HTERT RPE-1 (cell line): Measurements from ENCODE around the gene SEC24C.
"Not testable (repeated sequence)": the region's sequence is repeated elsewhere in the genome, so short reads cannot be mapped to it uniquely, and the experiment has no call there.

Experiments
- in situ Hi-C: fragments of 300-500 bp; cut with MboI; formaldehyde crosslinking; loops from 4 replicates; pipeline ENCODE4 v1.14.3; 2020; ENCODE audit warnings: low sequenced_read_pairs

Gene SEC24C

GRCh38 chr10:73768881-73769280, 24.7 kb downstream of the SEC24C start:
- in situ Hi-C loops: no loop called here

DNA sequence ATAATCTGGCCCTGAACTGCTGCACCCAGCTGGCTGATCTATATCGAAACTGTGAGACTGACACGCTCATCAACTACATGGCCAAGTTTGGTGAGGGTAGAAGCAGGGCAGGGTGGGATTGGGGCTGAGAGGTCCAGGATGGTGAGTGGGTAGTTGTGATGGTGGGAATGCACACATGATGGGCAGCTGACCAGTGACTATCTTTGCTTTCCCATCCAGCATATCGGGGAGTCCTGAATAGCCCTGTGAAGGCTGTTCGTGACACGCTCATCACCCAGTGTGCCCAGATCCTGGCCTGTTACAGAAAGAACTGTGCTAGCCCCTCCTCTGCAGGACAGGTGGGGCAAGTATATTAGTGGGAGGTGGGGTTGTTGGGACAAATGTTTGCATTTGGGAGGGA, 25.2 kb downstream of the SEC24C start:
- in situ Hi-C loops: no loop called here

DNA sequence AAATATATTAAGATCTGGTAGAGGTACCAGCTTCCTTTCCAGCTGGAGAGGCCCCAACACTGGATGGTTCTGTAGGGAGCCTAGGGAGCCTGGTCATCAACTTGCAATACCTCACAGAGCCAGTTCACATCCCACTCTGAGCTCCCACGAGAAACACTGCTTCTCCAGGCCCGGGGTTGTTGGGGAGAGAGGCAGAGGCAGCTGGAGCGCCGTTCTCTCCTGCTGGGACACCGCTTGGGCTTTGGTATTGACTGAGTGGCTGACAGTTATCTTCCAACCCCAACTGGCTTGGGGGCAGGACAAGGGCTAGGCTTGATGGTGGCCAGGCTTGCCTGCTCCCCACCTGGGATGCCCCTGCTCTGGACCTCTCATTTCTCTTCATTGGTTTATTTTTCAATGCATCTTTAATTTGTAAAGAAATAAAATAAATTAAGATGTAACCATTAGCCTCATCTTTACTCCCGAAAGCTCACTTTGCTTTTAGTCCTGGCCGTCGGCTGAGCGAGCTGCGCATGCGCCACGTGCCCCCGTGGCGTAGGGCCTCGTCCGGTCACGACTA, 27.6 kb downstream of the SEC24C start:
- in situ Hi-C loops: no loop called here

GRCh38 chr10:73772281-73773151, 28.3 kb downstream of the SEC24C start:
- in situ Hi-C loops: no loop called here

GRCh38 chr10:73773152-73773879, 29.1 kb downstream of the SEC24C start:
- in situ Hi-C loops: no loop called here

DNA sequence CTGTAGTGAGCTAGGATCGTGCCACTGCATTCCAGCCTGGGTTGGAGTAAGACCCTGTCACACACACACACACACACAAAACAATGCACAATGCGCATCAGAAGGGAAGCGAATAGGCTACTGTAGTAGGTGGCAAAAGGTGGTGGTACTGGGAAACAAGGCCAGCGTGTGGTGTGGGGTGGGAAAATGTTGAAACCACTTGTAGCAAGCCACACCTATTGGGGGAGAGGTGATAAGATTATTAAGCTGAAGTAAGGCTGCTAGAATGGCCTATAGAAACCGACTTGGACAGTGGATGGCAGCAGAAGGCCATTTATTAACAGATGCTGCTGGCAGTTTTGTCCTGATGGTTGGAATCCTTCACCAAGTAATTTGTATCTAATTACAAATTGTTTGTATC, 30.5 kb downstream of the SEC24C start:
- in situ Hi-C loops: no loop called here

DNA sequence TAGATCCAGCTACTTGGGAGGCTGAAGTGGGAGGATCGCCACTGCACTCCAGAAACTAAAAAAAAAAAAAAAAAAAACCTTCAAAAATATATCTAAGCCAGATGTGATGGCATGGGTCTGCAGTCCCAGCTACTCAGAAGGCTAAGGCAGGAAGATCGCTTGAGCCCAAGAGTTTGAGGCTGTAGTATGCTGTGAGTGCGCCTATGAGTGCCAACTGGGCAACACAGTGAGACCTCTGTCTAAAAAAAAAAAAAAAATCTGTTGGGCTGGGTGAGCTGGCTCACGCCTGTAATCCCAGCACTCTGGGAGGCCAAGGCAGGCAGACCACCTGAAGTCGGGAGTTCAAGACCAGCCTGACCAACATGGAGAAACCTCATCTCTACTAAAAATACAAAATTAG, 34.8 kb downstream of the SEC24C start:
- in situ Hi-C loops: no loop called here

GRCh38 chr10:73779539-73780197, 35.5 kb downstream of the SEC24C start:
- in situ Hi-C loops: no loop called here

DNA sequence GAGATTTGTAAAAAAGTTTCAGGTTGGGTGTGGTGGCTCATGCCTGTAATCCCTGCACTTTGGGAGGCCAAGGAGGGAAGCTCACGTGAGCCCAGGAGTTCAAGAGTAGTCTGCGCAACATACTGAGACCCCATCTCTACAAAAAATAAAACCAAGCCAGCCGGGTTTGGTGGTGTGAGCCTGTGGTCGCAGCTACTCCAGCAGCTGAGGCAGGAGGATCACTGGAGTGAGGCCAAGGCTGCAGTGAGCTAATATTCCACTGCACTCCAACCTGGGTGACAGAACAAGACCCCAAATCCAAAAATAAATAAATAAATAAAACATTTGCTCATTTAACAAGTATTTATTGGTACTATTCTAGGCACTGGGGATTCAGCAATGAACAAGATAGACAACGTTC, 36.1 kb downstream of the SEC24C start:
- in situ Hi-C loops: no loop called here

DNA sequence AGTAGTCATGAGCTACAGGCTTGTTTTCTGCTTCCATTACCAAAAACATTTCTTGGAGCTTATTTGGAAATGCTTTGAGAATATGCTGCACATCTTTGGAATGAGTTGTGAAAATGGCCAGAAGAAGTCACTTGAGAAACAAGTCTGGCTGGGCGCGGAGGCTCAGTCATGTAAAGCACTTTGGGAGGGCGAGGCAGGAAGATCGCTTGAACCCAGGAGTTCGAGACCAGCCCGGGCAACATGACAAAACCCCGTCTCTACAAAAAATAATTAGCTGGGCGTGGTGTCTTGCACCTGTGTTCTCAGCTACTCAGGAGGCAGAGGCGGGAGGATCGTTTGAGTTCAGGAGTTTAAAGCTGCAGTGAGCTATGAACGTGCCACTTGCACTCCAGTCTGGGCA, 36.8 kb downstream of the SEC24C start:
- in situ Hi-C loops: no loop called here

- in situ Hi-C loops: no loop called here
These were observed 37.3 kb downstream of the SEC24C start for GRCh38 chr10:73781548-73781878.

DNA sequence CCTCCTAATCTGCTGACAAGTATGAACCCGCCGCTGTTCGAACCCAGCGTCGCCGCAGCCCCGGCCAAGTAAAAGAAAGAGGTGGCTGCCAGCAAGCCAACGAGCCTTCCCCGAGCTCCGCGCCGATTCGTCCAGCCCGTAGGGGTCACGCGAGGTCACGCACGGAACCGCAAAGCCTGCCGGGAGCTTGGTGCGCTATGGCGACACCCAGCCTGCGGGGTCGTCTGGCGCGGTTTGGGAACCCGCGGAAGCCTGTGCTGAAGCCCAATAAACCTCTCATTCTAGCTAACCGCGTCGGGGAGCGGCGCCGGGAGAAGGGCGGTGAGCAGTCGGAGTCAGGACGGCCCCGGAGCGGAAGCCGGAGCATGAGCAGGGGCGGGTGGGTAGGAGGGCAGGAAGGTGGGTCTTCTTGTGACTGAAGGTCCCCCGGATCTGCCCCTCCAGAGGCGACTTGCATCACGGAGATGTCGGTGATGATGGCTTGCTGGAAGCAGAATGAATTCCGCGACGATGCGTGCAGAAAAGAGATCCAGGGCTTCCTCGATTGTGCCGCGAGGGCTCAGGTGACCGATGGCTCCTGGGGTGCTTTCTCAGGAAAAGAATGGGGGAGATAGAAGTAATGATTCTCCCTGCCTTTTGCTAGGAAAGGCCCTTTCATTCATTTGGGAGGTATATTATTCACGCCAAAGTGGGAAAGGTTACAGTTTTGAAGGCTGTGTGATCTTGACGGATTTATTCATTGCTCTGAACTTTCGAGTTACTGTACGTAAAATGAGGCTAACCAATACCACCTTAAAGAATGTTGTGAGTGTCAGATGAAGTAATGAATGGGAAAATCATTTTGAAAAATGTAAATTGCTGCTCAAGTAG, 37.9 kb downstream of the SEC24C start, which contains the start of gene CHCHD1:
TSS of gene CHCHD1 (plus strand) at position 170 of the 870 bp plus-strand sequence. CDS start at position 198, 28 bp downstream.
- in situ Hi-C loops: no loop called here

GRCh38 chr10:73782749-73783085, 38.5 kb downstream of the SEC24C start:
- in situ Hi-C loops: no loop called here

GRCh38 chr10:73785211-73785720, 41.1 kb downstream of the SEC24C start, which contains the start of gene ZSWIM8:
Gene ZSWIM8 (plus strand): TSS chr10:73785606. CDS start chr10:73785879, 273 bp downstream.
- in situ Hi-C loops: no loop called here

GRCh38 chr10:73785721-73786511, 41.7 kb downstream of the SEC24C start:
- in situ Hi-C loops: no loop called here

- in situ Hi-C loops: no loop called here
These were observed 42.3 kb downstream of the SEC24C start for GRCh38 chr10:73786512-73786885.

DNA sequence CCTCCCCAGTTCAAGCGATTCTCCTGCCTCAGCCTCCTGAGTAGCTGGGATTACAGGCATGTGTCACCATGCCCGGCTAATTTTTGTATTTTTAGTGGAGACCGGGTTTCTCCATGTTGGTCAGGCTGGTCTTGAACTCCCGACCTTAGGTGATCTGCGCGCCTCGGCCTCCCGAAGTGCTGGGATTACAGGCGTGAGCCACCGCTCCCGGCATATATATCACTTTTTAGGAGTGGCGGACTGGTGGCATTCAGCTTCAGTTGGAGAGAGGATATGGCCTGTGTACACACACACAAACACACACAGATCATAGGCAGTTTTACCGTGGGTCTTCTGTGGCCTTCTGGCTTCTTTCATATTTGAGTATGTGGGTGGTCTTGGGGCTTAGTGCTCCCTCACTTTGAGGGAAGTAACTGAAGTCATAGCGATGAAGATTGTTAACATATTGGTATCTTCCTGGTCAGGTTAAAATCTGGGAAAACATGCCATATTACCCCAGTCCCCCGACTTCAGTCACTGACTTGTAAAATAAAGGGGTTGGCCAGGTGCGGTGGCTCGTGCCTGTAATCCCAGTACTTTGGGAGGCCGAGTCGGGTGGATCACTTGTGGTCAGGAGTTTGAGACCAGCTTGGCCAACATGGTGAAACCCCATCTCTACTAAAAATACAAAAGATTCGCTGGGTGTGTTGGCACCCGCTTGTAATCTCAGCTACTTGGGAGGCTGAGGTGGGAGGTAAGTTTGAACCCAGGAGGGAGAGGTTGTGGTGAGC, 43.0 kb downstream of the SEC24C start:
- in situ Hi-C loops: not testable (repeated sequence)

GRCh38 chr10:73788864-73789658, 44.9 kb downstream of the SEC24C start:
- in situ Hi-C loops: no loop called here
